Ascending aorta (tissue), 2 donors: ENCODE results near the gene IL4R. TPM values are rescaled to one million over a fixed set of nuclear protein-coding genes. Genes with fewer than 3 reads are reported as not detected.
A peak's percentile ranks its signal among the peaks of the same experiment; 100 is the strongest.

ENCODE experiments used
- DNase-seq, 2 donors: peaks; one replicate each; pipeline ENCODE4 v3.0.0-alpha.2; 2019; ENCODE audit warnings: low spot score in 2 of 2
- H3K27ac ChIP-seq, 2 donors: fragments of 200-600 bp; sonication (generic); one replicate each; pipeline ENCODE4 v1.5.1; 2016 to 2017; ENCODE audit warnings: mild to moderate bottlenecking in 1 of 2
- H3K27me3 ChIP-seq: fragments of 200-600 bp; sonication (generic); one replicate; pipeline ENCODE4 v1.5.1; 2017
- H3K36me3 ChIP-seq, 2 donors: fragments of 200-600 bp; sonication (generic); one replicate each; pipeline ENCODE4 v1.5.1; 2016
- H3K4me1 ChIP-seq, 2 donors: fragments of 200-600 bp; sonication (generic); one replicate each; pipeline ENCODE4 v1.5.1; 2016 to 2017; ENCODE audit warnings: mild to moderate bottlenecking in 1 of 2
- H3K4me3 ChIP-seq, 2 donors: fragments of 200-600 bp; sonication (generic); one replicate each; pipeline ENCODE4 v1.5.1; 2016 to 2017; ENCODE audit warnings: mild to moderate bottlenecking in 1 of 2
- H3K9me3 ChIP-seq, 2 donors: fragments of 200-600 bp; sonication (generic); one replicate each; pipeline ENCODE4 v1.5.1; 2016
- CTCF ChIP-seq, 3 experiments: fragments of 200-600 bp in 2 of 3; fragments of 450-650 bp in 1 of 3; sonication (generic) in 2 of 3; IDR thresholded peaks; one replicate each; pipeline ENCODE4 v1.5.1; 2016 to 2019; ENCODE audit warnings: antibody characterized with exemption in 3 of 3, mild to moderate bottlenecking in 1 of 3, moderate library complexity in 1 of 3
- intact Hi-C: fragments of 100-400 bp; cut with DNase I; formaldehyde crosslinking; loops from one replicate; pipeline ENCODE4 v1.15.1; 2023
- total RNA-seq: library from RNA; depleted of rRNA; stranded (reverse); fragments of >200 nt; gene quantifications from one replicate; pipeline ENCODE4 v1.1.0, GENCODE V29; 2016

The IL4R gene
- total RNA-seq, 1 donor from 2014 or later, result 88.7 TPM

- no peak for TF ChIP-seq CTCF (IDR thresholded peaks at IDR 0.05)
- Histone ChIP-seq H3K27ac (no peak overlapping the region), H3K9me3 (no peaks in the 10 kb centered on the region), H3K36me3 (no peaks in the 10 kb centered on the region), H3K4me3 (no peak overlapping the region), H3K4me1 (no peaks in the 10 kb centered on the region), H3K27me3 (no peaks in the 10 kb centered on the region)
- DNase-seq, result peak in 1 of 2 donors; percentile 13
- intact Hi-C loops, result no loop called here
Observed at GRCh38 chr16:27303256-27304100, 10.3 kb upstream of the IL4R start.

GRCh38 chr16:27304102-27304501 is 9.7 kb upstream of the IL4R start:
- TF ChIP-seq CTCF (IDR thresholded peaks at IDR 0.05), result no peak
- DNase-seq, result peak in 1 of 2 donors; percentile 8
- Histone ChIP-seq H3K27ac (no peak overlapping the region), H3K36me3 (no peaks in the 10 kb centered on the region), H3K4me1 (no peaks in the 10 kb centered on the region), H3K27me3 (no peaks in the 10 kb centered on the region), H3K9me3 (no peaks in the 10 kb centered on the region), H3K4me3 (no peak overlapping the region)
- intact Hi-C loops, result no loop called here

- DNase-seq, result peak in 1 of 2 donors; percentile 57
Observed at GRCh38 chr16:27304881-27305745, 8.7 kb upstream of the IL4R start.

GRCh38 chr16:27305839-27306442 is 7.8 kb upstream of the IL4R start:
- H3K36me3 ChIP-seq, result no peaks in the 10 kb centered on the region
- H3K4me1 ChIP-seq, result no peaks in the 10 kb centered on the region
- intact Hi-C loops, result no loop called here
- H3K4me3 ChIP-seq, result no peak overlapping the region
- H3K27me3 ChIP-seq, result no peaks in the 10 kb centered on the region
- no peak for TF ChIP-seq CTCF (IDR thresholded peaks at IDR 0.05)
- H3K9me3 ChIP-seq, result no peaks in the 10 kb centered on the region
- DNase-seq, result peak in 1 of 2 donors; percentile 19
- no peak overlapping the region for H3K27ac ChIP-seq

More at GRCh38 chr16:27304881-27305745, 8.7 kb upstream of the IL4R start:
- Histone ChIP-seq H3K9me3 (no peaks in the 10 kb centered on the region), H3K4me3 (no peak overlapping the region), H3K27ac (no peak overlapping the region), H3K36me3 (no peaks in the 10 kb centered on the region), H3K4me1 (no peaks in the 10 kb centered on the region), H3K27me3 (no peaks in the 10 kb centered on the region)
- TF ChIP-seq CTCF (IDR thresholded peaks at IDR 0.05), result no peak
- intact Hi-C loops, result no loop called here

- no peaks in the 10 kb centered on the region for H3K4me1 ChIP-seq
- intact Hi-C loops, result no loop called here
- no peak overlapping the region for H3K27ac ChIP-seq
- no peaks in the 10 kb centered on the region for H3K9me3 ChIP-seq
- no peaks in the 10 kb centered on the region for H3K36me3 ChIP-seq
- no peaks in the 10 kb centered on the region for H3K27me3 ChIP-seq
- no peak for TF ChIP-seq CTCF (IDR thresholded peaks at IDR 0.05)
- DNase-seq, result no peak
- H3K4me3 ChIP-seq, result no peak overlapping the region
Observed at GRCh38 chr16:27308792-27309191, 5.0 kb upstream of the IL4R start.
